ENCODE results near the gene WASHC3. TPM values are rescaled to one million over a fixed set of nuclear protein-coding genes. Genes with fewer than 3 reads are reported as not detected.

The WASHC3 gene
- total RNA-seq, 1 experiment from 2014 or later, result 29.7 TPM

- no TSS peak for BruUV-seq (replicated peaks)
- ChIA-PET POLR2A (ENCODE audit: unreplicated experiment) (interaction anchor here (0.6 kb wide), 1 partner anchor 100 kb away, joined by 7 read pairs; no protein-coding TSS in a partner anchor), CTCF (no interaction called here)
- no peak overlapping the region for H3K4me2 ChIP-seq
- no peak for DNase-seq
- H3K27ac ChIP-seq, result no peak overlapping the region
- H3K9me2 ChIP-seq (ENCODE audit: insufficient read depth), result peaks cover 4% of the 10 kb centered on the region; the same call in 1 of the 2 replicates
- H3F3A ChIP-seq (ENCODE audit: insufficient read depth, low read depth), result no peaks in the 10 kb centered on the region
- no peaks in the 10 kb centered on the region for H3K9me3 ChIP-seq (ENCODE audit: insufficient read depth, low read depth)
- no peaks in the 10 kb centered on the region for H3K36me3 ChIP-seq (ENCODE audit: low read depth)
- TF ChIP-seq CTCF (conservative IDR thresholded peaks at IDR 0.05) (no peak), EZH2 (IDR thresholded peaks at IDR 0.05; ENCODE audit: low read depth) (no peak)
- no peaks in the 10 kb centered on the region for H3K27me3 ChIP-seq (ENCODE audit: insufficient read depth, low read depth)
- intact Hi-C loops (cut with micrococcal nuclease; ENCODE audit: unreplicated experiment), result no loop called here
- no peaks in the 10 kb centered on the region for H3K4me1 ChIP-seq (replicated peaks; ENCODE audit: insufficient read depth)
- no peak overlapping the region for H2AFZ ChIP-seq
- H3K4me3 ChIP-seq, result no peak overlapping the region
- no peaks in the 10 kb centered on the region for H4K20me1 ChIP-seq (ENCODE audit: insufficient read depth)
- H3K79me2 ChIP-seq (ENCODE audit: low read depth), result no peaks in the 10 kb centered on the region
Measured at GRCh38 chr12:101995684-101996083, 66.1 kb downstream of the WASHC3 start.

- TF ChIP-seq CTCF (conservative IDR thresholded peaks at IDR 0.05) (no peak), EZH2 (IDR thresholded peaks at IDR 0.05; ENCODE audit: low read depth) (no peak)
- no peaks in the 10 kb centered on the region for H3K36me3 ChIP-seq (ENCODE audit: low read depth)
- H3K4me2 ChIP-seq, result no peak overlapping the region
- no peak overlapping the region for H3K4me3 ChIP-seq
- POLR2A ChIA-PET (ENCODE audit: unreplicated experiment), result no interaction called here
- CTCF ChIA-PET, result no interaction called here
- no peaks in the 10 kb centered on the region for H3K79me2 ChIP-seq (ENCODE audit: low read depth)
- no peaks in the 10 kb centered on the region for H3K9me2 ChIP-seq (ENCODE audit: insufficient read depth)
- peaks cover 2% of the 10 kb centered on the region; the same call in 1 of the 2 replicates for H3K9me3 ChIP-seq (ENCODE audit: insufficient read depth, low read depth)
- no peaks in the 10 kb centered on the region for H3F3A ChIP-seq (ENCODE audit: insufficient read depth, low read depth)
- no peaks in the 10 kb centered on the region for H4K20me1 ChIP-seq (ENCODE audit: insufficient read depth)
- no peaks in the 10 kb centered on the region for H3K4me1 ChIP-seq (replicated peaks; ENCODE audit: insufficient read depth)
- intact Hi-C loops (cut with micrococcal nuclease; ENCODE audit: unreplicated experiment), result no loop called here
- BruUV-seq (replicated peaks), result no TSS peak
- DNase-seq, result no peak
- H3K27me3 ChIP-seq (ENCODE audit: insufficient read depth, low read depth), result no peaks in the 10 kb centered on the region
- no peak overlapping the region for H2AFZ ChIP-seq
- H3K27ac ChIP-seq, result no peak overlapping the region
Measured at GRCh38 chr12:101992091-101992490, 69.7 kb downstream of the WASHC3 start.

DNA sequence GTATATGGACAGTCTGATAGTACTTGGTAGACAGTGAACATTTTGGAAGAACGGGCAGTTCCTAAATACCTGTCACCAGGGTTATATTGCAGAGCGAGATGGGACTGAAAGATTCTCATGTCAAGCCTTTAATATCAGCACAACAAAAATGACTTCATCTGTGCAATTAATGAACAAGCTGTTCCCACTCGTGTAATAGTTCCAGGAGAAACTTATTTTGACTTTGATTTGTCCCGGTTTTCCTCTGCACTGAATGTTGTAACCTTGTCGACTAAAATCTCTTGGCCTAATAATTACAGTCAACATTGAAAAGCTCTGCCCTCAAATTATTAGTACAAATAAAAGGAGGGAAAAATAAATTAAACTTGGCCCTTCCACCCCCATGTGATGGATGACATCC lies 79.5 kb downstream of the WASHC3 start:
- CTCF ChIA-PET, result no interaction called here
- TF ChIP-seq EZH2 (IDR thresholded peaks at IDR 0.05; ENCODE audit: low read depth) (no peak), CTCF (conservative IDR thresholded peaks at IDR 0.05) (no peak)
- DNase-seq, result no peak
- Histone ChIP-seq H3K27ac (no peak overlapping the region), H3K79me2 (ENCODE audit: low read depth) (no peaks in the 10 kb centered on the region), H2AFZ (no peak overlapping the region), H3K9me3 (ENCODE audit: insufficient read depth, low read depth) (no peaks in the 10 kb centered on the region; the same call in 1 of the 2 replicates), H3K4me1 (replicated peaks; ENCODE audit: insufficient read depth) (no peaks in the 10 kb centered on the region), H3K4me3 (no peak overlapping the region), H3K9me2 (ENCODE audit: insufficient read depth) (no peaks in the 10 kb centered on the region), H3K36me3 (ENCODE audit: low read depth) (no peaks in the 10 kb centered on the region), H3K27me3 (ENCODE audit: insufficient read depth, low read depth) (no peaks in the 10 kb centered on the region), H3F3A (ENCODE audit: insufficient read depth, low read depth) (no peaks in the 10 kb centered on the region), H3K4me2 (no peak overlapping the region), H4K20me1 (ENCODE audit: insufficient read depth) (no peaks in the 10 kb centered on the region)
- POLR2A ChIA-PET (ENCODE audit: unreplicated experiment), result no interaction called here
- no TSS peak for BruUV-seq (replicated peaks)
- intact Hi-C loops (cut with micrococcal nuclease; ENCODE audit: unreplicated experiment), result no loop called here
